OCI-LY7 (cell line): Measurements from ENCODE around the gene VCL. TPM values are rescaled to one million over a fixed set of nuclear protein-coding genes. Genes with fewer than 3 reads are reported as not detected.

Experiments
- BruUV-seq: library from RNA; stranded (reverse); fragments of 400-500 nt; replicated peaks from 2 replicates; lab custom pipeline; 2021; lab: Mats Ljungman, UMichigan
- CTCF ChIA-PET: fragments of 300-600 bp; sonication (Branson Sonifier 250); formaldehyde crosslinking; loops from one replicate; lab custom pipeline; 2022; ENCODE audit warnings: antibody characterized with exemption; ENCODE audit not compliant: unreplicated experiment; lab: Charles Lee
- POLR2A ChIA-PET: fragments of 300-600 bp; sonication (Branson Sonifier 250); formaldehyde crosslinking; loops from one replicate; lab custom pipeline; 2022; ENCODE audit warnings: antibody characterized with exemption; lab: Charles Lee
- DNase-seq: peaks from one replicate; pipeline ENCODE4 v3.0.0-alpha.2; 2015; ENCODE audit warnings: low spot score
- H2AFZ ChIP-seq: fragments of 200-600 bp; sonication (generic), shearing (Covaris generic); 2 replicates; pipeline ENCODE4 v1.6.1; 2014; ENCODE audit warnings: mild to moderate bottlenecking, antibody characterized with exemption, low read length, moderate library complexity
- H3K27ac ChIP-seq: fragments of 200-600 bp; sonication (generic); 2 replicates; pipeline ENCODE4 v1.5.1; 2014; ENCODE audit warnings: mixed run types, low read depth, mild to moderate bottlenecking, moderate library complexity, low read length, inconsistent platforms; ENCODE audit not compliant: poor library complexity, severe bottlenecking
- H3K36me3 ChIP-seq: fragments of 200-600 bp; sonication (generic); 2 replicates; pipeline ENCODE4 v1.6.1; 2014; ENCODE audit warnings: mild to moderate bottlenecking, antibody characterized with exemption, low read length, moderate library complexity, mixed read lengths; ENCODE audit not compliant: insufficient read depth
- H3K4me1 ChIP-seq: fragments of 200-600 bp; sonication (generic); 2 replicates; pipeline ENCODE4 v1.5.1; 2014; ENCODE audit warnings: mild to moderate bottlenecking, low read length; ENCODE audit not compliant: insufficient read depth, poor library complexity, severe bottlenecking
- H3K4me2 ChIP-seq: fragments of 200-600 bp; sonication (generic); 2 replicates; pipeline ENCODE4 v1.6.1; 2014; ENCODE audit warnings: mild to moderate bottlenecking, low read length
- H3K4me3 ChIP-seq: fragments of 200-600 bp; sonication (generic); 2 replicates; pipeline ENCODE4 v1.5.1; 2014; ENCODE audit warnings: mild to moderate bottlenecking, low read depth, low read length; ENCODE audit not compliant: poor library complexity, severe bottlenecking
- H3K79me2 ChIP-seq: fragments of 200-600 bp; sonication (generic); 2 replicates; pipeline ENCODE4 v1.6.1; 2016; ENCODE audit warnings: low read depth, mild to moderate bottlenecking, low read length, moderate library complexity, mixed read lengths; ENCODE audit not compliant: insufficient read depth
- H3K9me2 ChIP-seq: fragments of 200-600 bp; sonication (generic); 2 replicates; pipeline ENCODE4 v1.6.1; 2016; ENCODE audit warnings: mild to moderate bottlenecking, low read length, mixed read lengths; ENCODE audit not compliant: insufficient read depth
- H3K9me3 ChIP-seq: fragments of 200-600 bp; sonication (generic); 2 replicates; pipeline ENCODE4 v1.6.1; 2014; ENCODE audit warnings: mild to moderate bottlenecking, mixed run types, low read length, mixed read lengths
- H4K20me1 ChIP-seq: fragments of 200-600 bp; sonication (generic); 2 replicates; pipeline ENCODE4 v1.6.1; 2014; ENCODE audit warnings: mild to moderate bottlenecking, antibody characterized with exemption, low read length, moderate library complexity, mixed read lengths; ENCODE audit not compliant: insufficient read depth
- CTCF ChIP-seq: fragments of 200-600 bp; sonication (generic); conservative IDR thresholded peaks from 2 replicates; pipeline ENCODE4 v1.5.1; 2014; ENCODE audit warnings: mild to moderate bottlenecking, antibody characterized with exemption, low read length, moderate library complexity, mixed read lengths
- EZH2phosphoT487 ChIP-seq: fragments of 200-600 bp; sonication (generic); IDR thresholded peaks from 2 replicates; pipeline ENCODE4 v1.6.1; 2018; ENCODE audit warnings: low read depth, borderline replicate concordance, mild to moderate bottlenecking, mixed run types, antibody characterized with exemption, low read length, moderate library complexity, mixed read lengths
- intact Hi-C: fragments of 100-400 bp; cut with micrococcal nuclease; formaldehyde crosslinking; loops from one replicate; pipeline ENCODE4 v1.10.0; 2022; ENCODE audit not compliant: unreplicated experiment
- total RNA-seq, 2 experiments: library from RNA; depleted of rRNA in 1 of 2; stranded (reverse); fragments of >200 nt in 1 of 2; shearing (Covaris generic) in 1 of 2; gene quantifications; 2 replicates each; pipeline ENCODE4 v1.2.3, GENCODE V29; 2014 to 2022

The VCL gene
- total RNA-seq, 2 experiments from 2014 or later, result 19.1 to 55.5 TPM

GRCh38 chr10:74049955-74050354 is 52.0 kb downstream of the VCL start:
- intact Hi-C loops, result no loop called here
- TF ChIP-seq CTCF (no peak), EZH2phosphoT487 (no peak)
- Histone ChIP-seq H3K4me1 (peaks cover 8% of the 10 kb centered on the region), H3K36me3 (no peaks in the 10 kb centered on the region), H3K79me2 (no peaks in the 10 kb centered on the region), H3K4me2 (no peak overlapping the region), H3K4me3 (no peak overlapping the region), H3K9me3 (no peaks in the 10 kb centered on the region), H4K20me1 (no peaks in the 10 kb centered on the region; the same call in 1 of the 2 replicates), H3K9me2 (no peaks in the 10 kb centered on the region), H2AFZ (no peak overlapping the region), H3K27ac (no peak overlapping the region)
- no peak for DNase-seq
- POLR2A ChIA-PET, result interaction anchor here (0.7 to 1.3 kb wide), 4 partner anchors 9 to 82 kb away, joined by 3 to 6 read pairs (median 3); no protein-coding TSS in a partner anchor
- CTCF ChIA-PET, result no interaction called here
- no TSS peak for BruUV-seq

GRCh38 chr10:74050653-74051052 is 52.7 kb downstream of the VCL start:
- intact Hi-C loops, result no loop called here
- Histone ChIP-seq H3K27ac (no peak overlapping the region), H4K20me1 (no peaks in the 10 kb centered on the region; the same call in 1 of the 2 replicates), H3K4me3 (no peak overlapping the region), H3K9me2 (no peaks in the 10 kb centered on the region), H3K4me1 (peaks cover 8% of the 10 kb centered on the region), H3K9me3 (no peaks in the 10 kb centered on the region), H2AFZ (no peak overlapping the region), H3K36me3 (no peaks in the 10 kb centered on the region), H3K79me2 (no peaks in the 10 kb centered on the region), H3K4me2 (no peak overlapping the region)
- ChIA-PET POLR2A (interaction anchor here (0.8 to 1.3 kb wide), 3 partner anchors 8 to 162 kb away, joined by 3 to 6 read pairs (median 3); no protein-coding TSS in a partner anchor), CTCF (interaction anchor here (0.5 kb wide), 1 partner anchor 151 kb away, joined by 3 read pairs; no protein-coding TSS in a partner anchor)
- TF ChIP-seq EZH2phosphoT487 (no peak), CTCF (no peak)
- DNase-seq, result no peak
- no TSS peak for BruUV-seq

GRCh38 chr10:74051736-74052342 is 53.9 kb downstream of the VCL start:
- ChIA-PET CTCF (no interaction called here), POLR2A (interaction anchor here (0.6 to 1.4 kb wide), 14 partner anchors 9 to 1972 kb away, joined by 3 to 7 read pairs (median 4); no protein-coding TSS in a partner anchor)
- intact Hi-C loops, result no loop called here
- H3K4me2 ChIP-seq, result no peak overlapping the region
- H2AFZ ChIP-seq, result no peak overlapping the region
- no peaks in the 10 kb centered on the region for H3K9me2 ChIP-seq
- no peak overlapping the region for H3K27ac ChIP-seq
- TF ChIP-seq EZH2phosphoT487, result no peak
- TF ChIP-seq CTCF, result no peak
- no peaks in the 10 kb centered on the region for H3K36me3 ChIP-seq
- H3K79me2 ChIP-seq, result no peaks in the 10 kb centered on the region
- BruUV-seq, result no TSS peak
- H3K9me3 ChIP-seq, result no peaks in the 10 kb centered on the region
- DNase-seq, result no peak
- H3K4me3 ChIP-seq, result no peak overlapping the region
- no peaks in the 10 kb centered on the region; the same call in 1 of the 2 replicates for H4K20me1 ChIP-seq
- peaks cover 8% of the 10 kb centered on the region for H3K4me1 ChIP-seq
